Fibroblast of skin of scalp (primary cell): Measurements from ENCODE around the gene COL18A1.
"Not testable (repeated sequence)": the region's sequence is repeated elsewhere in the genome, so short reads cannot be mapped to it uniquely, and the experiment has no call there.

ENCODE experiments used
- DNase-seq: peaks from one replicate; pipeline ENCODE4 v3.0.0-alpha.2; 2013

COL18A1 gene

GRCh38 chr21:45548711-45549491 lies 143.9 kb downstream of the COL18A1 start:
- no peak for DNase-seq

DNA sequence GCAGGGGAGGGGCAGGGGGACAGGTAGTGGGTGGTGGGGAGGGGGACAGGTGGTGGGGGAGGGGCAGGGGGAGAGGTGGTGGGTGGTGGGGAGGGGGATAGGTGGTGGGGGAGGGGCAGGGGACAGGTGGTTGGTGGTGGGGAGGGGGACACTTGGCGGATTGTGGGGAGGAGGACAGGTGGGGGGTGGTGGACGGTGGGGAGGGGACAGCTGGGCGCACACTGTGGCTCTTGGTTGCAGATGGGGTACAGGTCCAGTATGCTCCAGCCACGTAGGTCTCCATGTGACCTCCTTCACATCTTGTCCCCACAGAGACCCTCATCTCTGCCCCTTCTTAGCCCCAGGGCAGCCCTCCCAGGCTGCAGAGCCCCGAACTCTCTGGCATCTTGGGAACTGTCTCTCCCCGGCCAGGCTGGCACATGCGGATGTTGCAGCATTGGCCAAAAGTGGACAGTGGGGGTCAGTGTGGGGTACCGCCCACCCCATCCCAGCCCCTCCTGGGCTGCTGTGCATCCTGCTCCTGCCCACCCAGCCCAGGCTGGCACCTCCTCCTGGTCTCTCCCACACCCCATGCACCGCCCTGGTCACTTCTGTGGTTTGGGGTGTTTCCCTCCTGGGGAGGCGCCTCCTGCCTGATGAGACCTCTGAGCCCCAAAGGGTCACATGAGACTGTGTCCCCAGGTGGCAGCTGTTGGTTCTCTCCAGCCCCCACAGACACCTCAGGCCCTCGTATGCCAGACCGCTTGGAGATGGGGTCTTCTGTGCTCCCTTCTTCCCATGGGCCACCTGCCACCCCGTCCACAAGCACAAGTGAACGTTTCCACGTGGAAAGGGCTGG lies 144.9 kb downstream of the COL18A1 start:
- DNase-seq, result no peak

DNA sequence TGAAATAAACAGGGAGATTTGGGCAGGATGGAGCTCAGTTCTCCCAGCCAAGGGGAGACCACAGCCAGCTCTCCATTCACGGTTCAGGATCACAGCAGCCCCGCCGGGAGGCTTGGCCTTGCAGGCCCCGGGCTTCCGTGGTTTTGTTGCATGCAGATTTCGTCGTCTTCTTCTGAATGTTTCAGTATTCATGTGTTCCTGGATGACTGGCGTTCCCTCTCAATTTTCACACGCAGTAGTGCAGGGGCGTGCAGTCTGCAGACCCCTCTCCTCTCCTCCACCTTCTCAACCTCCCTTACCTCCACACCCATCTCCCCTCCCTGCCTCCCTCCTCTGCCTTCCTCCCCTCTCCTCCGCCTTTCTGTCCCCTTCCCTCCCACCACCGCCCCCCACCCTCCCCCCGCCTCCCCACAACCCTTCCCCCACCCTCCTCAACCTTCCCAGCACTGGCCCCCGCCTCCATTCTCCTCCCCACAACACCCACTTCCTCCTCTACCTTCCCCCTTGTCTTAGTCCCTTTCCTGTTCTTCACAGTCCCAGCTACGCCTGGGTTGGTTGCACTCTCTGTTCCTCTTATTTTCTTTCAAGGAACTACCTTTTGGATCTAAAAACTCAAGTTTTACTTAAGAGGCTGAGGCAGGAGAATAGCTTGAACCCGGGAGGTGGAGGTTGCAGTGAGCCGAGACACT lies 145.7 kb downstream of the COL18A1 start:
- no peak for DNase-seq

GRCh38 chr21:45551316-45551715 lies 146.4 kb downstream of the COL18A1 start:
- peak; percentile 28 for DNase-seq

GRCh38 chr21:45551783-45552695 lies 147.1 kb downstream of the COL18A1 start:
- no peak for DNase-seq

- DNase-seq, result no peak
Measured at GRCh38 chr21:45552696-45553391, 147.9 kb downstream of the COL18A1 start.

DNA sequence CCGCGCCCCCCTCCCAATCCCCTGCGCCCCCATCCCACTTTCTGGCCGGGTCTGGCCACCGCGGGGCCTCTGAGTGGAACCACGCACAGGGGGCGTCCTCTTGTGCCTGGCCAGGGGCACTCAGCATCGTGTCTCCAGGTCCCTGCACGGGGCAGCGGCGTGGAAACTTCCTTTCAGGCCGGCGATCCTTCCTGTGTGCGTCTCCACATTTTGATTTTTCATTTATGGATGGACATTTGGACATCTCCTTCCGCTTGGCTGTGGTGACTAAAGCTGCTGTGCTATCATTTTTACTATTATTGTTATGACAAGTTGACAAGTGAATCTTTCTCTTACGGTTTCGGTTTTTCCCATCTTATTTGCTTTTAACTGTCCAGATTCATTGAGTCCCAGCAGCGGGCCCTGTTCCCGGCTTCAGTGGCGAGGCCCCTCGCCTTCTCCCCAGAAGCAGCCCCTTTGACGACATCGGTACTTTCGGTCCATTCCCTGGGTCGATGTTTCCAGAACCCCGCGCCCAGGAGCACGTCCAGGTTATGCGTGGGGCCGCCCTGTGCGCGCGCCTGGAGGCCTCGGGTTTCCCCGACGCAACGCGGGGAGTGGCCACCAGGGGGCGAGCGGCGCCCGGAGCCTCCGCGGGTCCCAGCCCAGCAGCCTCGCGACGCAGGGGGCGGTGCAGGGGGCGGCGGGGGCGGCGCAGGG lies 149.7 kb downstream of the COL18A1 start:
- DNase-seq, result peak; percentile 75

DNA sequence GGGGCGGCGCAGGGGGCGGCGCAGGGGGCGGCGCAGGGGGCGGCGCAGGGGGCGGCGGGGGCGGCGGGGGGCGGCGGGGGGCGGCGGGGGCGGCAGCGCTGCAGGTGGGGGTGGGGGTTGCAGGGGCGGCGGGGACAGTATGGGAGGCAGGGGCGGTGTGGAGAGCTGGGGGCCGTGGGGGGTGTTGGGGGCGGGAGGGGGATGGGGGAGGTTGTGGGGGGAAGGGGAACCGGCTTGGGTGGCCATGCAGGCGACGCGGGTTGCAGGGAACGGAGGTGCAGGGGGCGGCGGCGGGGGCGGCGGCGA lies 150.2 kb downstream of the COL18A1 start:
- DNase-seq, result peak; percentile 60

DNA sequence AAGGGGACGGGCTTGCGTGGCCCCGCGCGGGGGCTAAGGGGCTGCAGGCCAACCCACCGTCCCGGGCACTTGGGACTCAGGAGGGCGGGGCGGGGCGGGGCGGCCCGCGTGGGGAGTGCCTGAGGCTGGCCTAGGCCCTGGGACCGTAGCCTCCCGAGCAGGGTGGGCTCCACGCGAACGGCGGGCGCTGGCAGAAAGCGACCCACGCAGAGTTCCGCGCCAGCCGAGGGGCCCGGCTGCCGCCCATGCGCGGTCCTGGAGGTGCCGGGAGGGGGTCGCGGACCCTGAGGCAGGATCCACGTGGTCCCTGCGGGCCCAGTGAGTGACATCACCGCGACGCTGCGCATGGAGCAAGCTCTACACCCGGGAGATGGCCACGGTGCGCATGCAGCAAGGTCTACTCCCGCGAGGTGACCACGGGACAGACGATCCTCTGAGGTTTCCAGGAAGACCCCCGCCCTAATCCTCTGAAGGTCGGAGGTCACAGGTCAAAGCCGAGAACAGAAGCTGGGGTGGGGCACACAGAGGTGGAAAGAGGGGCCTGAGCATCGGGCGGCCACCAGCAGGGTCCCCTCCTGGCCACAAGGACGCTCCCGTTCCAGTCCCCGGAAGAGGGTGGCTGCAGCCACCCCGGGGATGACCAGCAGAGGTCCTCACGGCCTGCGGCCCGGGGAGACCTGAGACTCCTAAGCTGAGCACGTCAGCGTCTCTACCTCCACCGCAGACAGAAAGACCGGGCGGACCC lies 150.8 kb downstream of the COL18A1 start:
- peak; percentile 85 for DNase-seq

DNA sequence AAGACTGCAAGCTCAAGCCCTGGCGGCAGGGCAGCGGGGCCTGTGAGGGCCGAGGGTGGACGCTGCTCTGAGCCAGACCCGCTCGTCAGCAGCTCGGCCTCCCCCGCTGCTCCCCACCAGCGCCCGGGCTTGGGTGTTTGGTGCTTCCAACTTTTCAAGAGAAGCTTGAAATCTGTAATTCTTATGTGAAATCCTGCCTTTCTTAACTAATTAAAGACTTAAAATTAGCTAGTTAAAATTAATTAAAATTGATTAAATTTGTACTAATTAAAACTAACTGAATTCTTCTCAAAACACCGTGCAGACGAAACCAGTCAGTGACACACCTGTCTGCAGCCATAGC lies 151.3 kb downstream of the COL18A1 start:
- DNase-seq, result no peak

- DNase-seq, result no peak
Measured at GRCh38 chr21:45556645-45557615, 152.0 kb downstream of the COL18A1 start.

- no peak for DNase-seq
Measured at GRCh38 chr21:45557616-45558043, 152.7 kb downstream of the COL18A1 start.

GRCh38 chr21:45558044-45558721 lies 153.2 kb downstream of the COL18A1 start:
- no peak for DNase-seq

DNA sequence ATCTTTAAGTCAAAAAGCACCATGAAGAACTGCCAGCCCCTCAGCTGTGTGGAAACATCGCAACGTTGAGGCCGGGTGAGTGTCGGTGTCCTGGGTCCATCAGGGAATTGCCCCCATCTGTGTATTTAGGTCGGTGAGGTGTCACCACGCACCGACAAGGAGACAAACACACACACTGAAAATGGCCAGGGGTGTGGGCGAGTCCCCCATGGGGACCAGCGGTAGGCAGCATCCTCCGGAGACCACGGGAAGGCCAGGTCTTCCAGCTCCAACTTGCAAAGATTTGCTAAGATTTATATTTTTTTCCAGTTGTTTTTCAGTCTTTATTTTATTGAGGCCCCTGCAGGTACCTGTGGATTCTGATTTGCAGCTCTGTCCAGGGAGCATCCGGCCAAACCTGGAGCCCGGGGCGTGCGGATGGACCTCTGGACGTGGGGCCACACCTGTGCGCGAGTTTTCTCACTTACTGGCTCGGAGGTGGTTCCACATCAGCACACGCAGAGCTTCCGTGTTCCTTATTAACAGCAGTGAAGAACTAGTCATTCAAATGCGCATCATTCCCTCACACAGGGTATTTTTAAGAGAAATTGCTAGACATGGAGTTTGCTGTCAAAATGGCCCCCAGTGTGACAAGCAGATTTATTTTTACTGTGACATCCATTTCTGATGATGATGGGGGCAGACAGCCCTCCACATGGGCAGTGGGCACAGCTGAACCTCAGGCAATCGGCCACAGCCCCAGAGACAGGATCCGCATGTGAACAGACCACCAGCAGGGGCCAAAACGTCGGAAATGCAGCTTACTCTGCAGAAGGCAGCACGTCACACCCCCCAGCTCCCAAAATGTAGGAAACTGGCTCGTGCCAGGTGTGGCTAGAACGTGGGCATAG lies 154.5 kb downstream of the COL18A1 start:
- no peak for DNase-seq

DNA sequence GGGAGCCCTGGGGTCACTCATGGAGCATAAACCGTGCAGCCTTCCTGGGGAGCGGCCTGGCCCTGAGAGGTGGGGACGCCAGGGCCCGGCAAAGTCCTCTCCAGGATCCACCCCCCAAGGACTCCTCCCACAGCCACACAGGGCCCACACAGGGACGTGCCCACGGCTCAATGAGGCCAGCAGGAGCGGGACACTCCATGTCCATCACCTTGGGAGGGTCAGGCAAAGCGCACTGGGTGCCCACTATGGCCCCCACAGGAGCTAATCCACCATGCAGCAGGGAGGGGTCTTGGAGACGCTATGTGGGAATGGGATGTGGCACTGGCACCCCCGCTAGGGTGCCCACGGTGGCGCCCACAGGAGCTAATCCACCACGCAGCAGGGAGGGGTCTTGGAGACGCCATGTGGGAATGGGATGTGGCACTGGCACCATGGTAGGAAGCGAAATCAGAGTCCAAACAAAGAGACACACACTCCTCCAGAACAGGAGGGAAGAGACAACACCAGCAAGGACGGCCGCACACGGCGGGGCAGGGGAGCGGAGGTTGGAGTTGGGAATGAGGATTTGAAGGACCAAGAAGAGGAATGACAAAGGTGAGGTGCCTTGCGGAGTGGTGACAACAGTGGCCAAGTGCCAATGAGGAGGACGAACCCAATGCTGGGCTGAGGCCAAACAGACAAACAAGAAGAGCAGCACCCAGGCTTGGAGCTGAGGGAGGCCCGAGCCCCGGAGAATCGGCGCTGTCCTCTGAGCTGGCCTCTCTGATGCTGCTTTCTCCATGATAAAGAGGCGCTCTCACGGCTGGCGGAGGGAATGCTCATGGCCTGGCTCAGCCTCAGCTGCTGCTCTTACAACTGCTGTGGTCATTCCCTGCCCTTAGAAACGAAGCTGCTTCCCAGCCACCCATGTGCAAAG lies 155.4 kb downstream of the COL18A1 start:
- DNase-seq, result no peak

DNA sequence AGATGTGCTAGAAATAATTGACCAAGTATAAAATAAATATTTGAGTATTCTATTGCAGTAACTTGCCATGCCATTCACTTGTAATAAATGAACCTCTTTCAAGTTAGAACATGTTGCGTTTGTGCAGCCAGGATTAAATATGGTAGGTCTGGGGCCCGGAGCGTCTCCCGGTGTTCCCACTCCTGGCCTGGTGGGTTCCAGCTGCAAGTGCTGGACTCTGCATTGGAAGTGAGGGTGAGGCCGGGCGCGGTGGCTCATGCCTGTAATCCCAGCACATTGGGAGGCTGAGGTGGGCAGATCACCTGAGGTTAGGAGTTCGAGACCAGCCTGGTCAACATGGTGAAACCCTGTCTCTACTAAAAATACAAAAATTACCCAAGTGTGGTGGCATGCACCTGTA lies 156.3 kb downstream of the COL18A1 start:
- DNase-seq, result not testable (repeated sequence)
